WERI-Rb-1 (cell line): ENCODE measurements around the gene CYTH2.

ENCODE experiments used
- DNase-seq: peaks from one replicate; pipeline ENCODE4 v3.0.0-alpha.2; 2020
- H3K27ac ChIP-seq: fragments of 250-450 bp; sonication (Bioruptor Pico); 2 replicates; pipeline ENCODE4 v1.5.1; 2020; ENCODE audit warnings: mild to moderate bottlenecking, moderate library complexity
- H3K27me3 ChIP-seq: fragments of 250-450 bp; sonication (Bioruptor Pico); 2 replicates; pipeline ENCODE4 v1.5.1; 2021; ENCODE audit warnings: mild to moderate bottlenecking, low read depth, moderate library complexity; ENCODE audit not compliant: insufficient read depth, severe bottlenecking
- H3K36me3 ChIP-seq: fragments of 250-450 bp; sonication (Bioruptor Pico); 2 replicates; pipeline ENCODE4 v1.5.1; 2020; ENCODE audit warnings: mild to moderate bottlenecking, moderate library complexity
- H3K4me3 ChIP-seq: 2 replicates; pipeline ENCODE4 v1.5.1; 2011; ENCODE audit warnings: low read depth, mild to moderate bottlenecking, control low read depth, low read length
- H3K9me3 ChIP-seq: fragments of 250-450 bp; sonication (Bioruptor Pico); 2 replicates; pipeline ENCODE4 v1.5.1; 2021; ENCODE audit warnings: mild to moderate bottlenecking, moderate library complexity; ENCODE audit not compliant: severe bottlenecking
- CTCF ChIP-seq: IDR thresholded peaks from 2 replicates; pipeline ENCODE4 v1.5.1; 2011; ENCODE audit warnings: low read depth, mild to moderate bottlenecking, control low read depth, inconsistent platforms, low read length

CYTH2 gene

DNA sequence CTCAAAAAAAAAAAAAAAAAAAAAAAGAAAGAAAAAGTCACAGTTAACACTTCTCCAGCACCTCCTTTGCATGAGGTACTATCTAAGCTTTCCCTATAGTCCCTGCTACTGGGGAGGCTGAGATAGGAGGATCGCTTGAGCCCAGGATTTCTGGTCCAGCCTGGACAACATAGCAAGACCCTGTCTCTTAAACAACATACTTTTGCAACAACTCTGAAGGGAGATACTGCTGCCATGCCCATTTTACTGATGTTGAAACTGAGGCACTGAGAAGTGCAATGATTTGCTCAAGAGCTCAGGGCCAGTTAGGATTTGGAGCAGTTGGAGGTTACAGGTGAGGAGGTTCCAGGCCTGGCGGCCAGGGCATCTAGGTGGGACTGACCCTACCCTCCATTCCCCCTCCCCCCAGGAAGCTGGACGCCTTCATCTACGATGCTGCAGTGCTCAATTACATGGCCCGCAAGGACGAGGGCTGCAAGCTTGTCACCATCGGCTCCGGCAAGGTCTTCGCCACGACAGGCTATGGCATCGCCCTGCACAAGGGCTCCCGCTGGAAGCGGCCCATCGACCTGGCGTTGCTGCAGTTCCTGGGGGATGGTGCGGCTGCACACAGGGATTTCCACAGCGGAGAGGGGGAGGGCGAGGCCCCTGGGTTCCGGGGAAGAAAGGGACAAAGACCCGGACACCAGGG, 27.7 kb upstream of the CYTH2 start:
- Histone ChIP-seq H3K27me3 (no peaks in the 10 kb centered on the region), H3K9me3 (no peaks in the 10 kb centered on the region), H3K4me3 (no peak overlapping the region), H3K27ac (no peak overlapping the region), H3K36me3 (peaks cover 5% of the 10 kb centered on the region; the same call in 1 of the 2 replicates)
- TF ChIP-seq CTCF: no peak
- no peak for DNase-seq

DNA sequence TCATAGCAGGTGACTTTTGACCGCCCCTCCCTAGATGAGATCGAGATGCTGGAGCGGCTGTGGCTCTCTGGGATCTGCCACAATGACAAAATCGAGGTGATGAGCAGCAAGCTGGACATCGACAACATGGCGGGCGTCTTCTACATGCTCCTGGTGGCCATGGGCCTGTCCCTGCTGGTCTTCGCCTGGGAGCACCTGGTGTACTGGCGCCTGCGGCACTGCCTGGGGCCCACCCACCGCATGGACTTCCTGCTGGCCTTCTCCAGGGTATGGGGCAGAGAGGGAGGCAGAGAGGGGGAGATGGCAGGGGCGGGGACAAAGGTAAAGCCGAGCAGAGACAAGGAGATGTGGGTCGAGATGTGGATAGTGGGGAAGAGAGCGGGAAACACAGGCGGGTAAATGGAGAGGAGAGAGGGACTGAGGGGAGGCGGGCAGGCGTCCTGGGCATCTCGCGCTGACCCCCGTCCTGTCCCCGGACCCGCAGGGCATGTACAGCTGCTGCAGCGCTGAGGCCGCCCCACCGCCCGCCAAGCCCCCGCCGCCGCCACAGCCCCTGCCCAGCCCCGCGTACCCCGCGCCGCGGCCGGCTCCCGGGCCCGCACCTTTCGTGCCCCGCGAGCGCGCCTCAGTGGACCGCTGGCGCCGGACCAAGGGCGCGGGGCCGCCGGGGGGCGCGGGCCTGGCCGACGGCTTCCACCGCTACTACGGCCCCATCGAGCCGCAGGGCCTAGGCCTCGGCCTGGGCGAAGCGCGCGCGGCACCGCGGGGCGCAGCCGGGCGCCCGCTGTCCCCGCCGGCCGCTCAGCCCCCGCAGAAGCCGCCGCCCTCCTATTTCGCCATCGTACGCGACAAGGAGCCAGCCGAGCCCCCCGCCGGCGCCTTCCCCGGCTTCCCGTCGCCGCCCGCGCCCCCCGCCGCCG, 26.8 kb upstream of the CYTH2 start:
- Histone ChIP-seq H3K4me3 (no peak overlapping the region), H3K9me3 (no peaks in the 10 kb centered on the region), H3K36me3 (peaks cover 8% of the 10 kb centered on the region), H3K27me3 (no peaks in the 10 kb centered on the region), H3K27ac (no peak overlapping the region)
- no peak for TF ChIP-seq CTCF
- DNase-seq: no peak

GRCh38 chr19:48443256-48443655, 25.9 kb upstream of the CYTH2 start:
- no peak for DNase-seq
- TF ChIP-seq CTCF: no peak
- Histone ChIP-seq H3K27ac (no peak overlapping the region), H3K9me3 (no peaks in the 10 kb centered on the region), H3K36me3 (peaks cover 16% of the 10 kb centered on the region), H3K4me3 (no peak overlapping the region), H3K27me3 (no peaks in the 10 kb centered on the region)

DNA sequence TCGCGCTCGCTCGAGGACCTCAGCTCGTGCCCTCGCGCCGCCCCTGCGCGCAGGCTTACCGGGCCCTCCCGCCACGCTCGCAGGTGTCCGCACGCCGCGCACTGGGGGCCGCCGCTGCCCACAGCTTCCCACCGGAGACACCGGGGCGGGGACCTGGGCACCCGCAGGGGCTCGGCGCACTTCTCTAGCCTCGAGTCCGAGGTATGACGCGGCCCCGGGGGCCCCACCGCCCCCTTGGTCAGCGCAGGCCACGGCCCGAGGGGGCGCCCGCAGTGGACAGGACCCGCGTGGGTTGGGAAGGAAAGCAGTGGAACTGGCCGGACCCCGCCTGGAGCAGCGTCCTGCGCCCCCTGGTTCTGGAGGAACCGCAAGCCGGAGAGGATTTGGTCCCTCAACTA, 25.4 kb upstream of the CYTH2 start:
- H3K27ac ChIP-seq: no peak overlapping the region
- no peaks in the 10 kb centered on the region for H3K27me3 ChIP-seq
- H3K9me3 ChIP-seq: no peaks in the 10 kb centered on the region
- peaks cover 21% of the 10 kb centered on the region for H3K36me3 ChIP-seq
- no peak for TF ChIP-seq CTCF
- no peak for DNase-seq
- H3K4me3 ChIP-seq: no peak overlapping the region

GRCh38 chr19:48444129-48444935, 24.8 kb upstream of the CYTH2 start:
- no peak overlapping the region for H3K4me3 ChIP-seq

More at GRCh38 chr19:48444129-48444935, 24.8 kb upstream of the CYTH2 start:
- no peak for TF ChIP-seq CTCF
- peak overlapping the region; percentile 85 for H3K27ac ChIP-seq
- H3K36me3 ChIP-seq: peaks cover 24% of the 10 kb centered on the region
- DNase-seq: no peak
- H3K27me3 ChIP-seq: no peaks in the 10 kb centered on the region
- no peaks in the 10 kb centered on the region for H3K9me3 ChIP-seq
